ENCODE measurements around the gene RREB1.
A peak's percentile ranks its signal among the peaks of the same experiment; 100 is the strongest.

RREB1 gene

DNA sequence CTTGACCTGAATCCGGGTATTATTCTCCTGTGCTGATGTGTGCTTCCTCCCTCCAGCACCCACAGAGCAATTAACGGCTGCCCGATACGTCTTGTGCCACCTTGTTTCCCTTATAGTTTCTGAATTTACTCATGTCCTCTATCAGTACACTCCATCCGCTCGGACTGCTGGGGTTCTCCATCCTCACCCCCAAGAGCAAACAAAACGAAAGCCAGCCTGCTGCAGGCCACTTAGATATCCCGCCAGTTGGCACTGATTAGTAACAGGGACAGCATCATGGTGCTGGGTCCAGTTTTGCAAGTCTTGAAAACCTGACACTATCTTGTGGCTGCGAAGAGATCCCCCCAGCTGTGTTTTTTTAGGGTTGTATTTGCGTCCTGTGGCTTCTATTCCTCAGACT, 133.4 kb downstream of the RREB1 start:
- DNase-seq (ENCODE audit: low read depth in 1 of 2, low spot score in 1 of 2): no peak

DNA sequence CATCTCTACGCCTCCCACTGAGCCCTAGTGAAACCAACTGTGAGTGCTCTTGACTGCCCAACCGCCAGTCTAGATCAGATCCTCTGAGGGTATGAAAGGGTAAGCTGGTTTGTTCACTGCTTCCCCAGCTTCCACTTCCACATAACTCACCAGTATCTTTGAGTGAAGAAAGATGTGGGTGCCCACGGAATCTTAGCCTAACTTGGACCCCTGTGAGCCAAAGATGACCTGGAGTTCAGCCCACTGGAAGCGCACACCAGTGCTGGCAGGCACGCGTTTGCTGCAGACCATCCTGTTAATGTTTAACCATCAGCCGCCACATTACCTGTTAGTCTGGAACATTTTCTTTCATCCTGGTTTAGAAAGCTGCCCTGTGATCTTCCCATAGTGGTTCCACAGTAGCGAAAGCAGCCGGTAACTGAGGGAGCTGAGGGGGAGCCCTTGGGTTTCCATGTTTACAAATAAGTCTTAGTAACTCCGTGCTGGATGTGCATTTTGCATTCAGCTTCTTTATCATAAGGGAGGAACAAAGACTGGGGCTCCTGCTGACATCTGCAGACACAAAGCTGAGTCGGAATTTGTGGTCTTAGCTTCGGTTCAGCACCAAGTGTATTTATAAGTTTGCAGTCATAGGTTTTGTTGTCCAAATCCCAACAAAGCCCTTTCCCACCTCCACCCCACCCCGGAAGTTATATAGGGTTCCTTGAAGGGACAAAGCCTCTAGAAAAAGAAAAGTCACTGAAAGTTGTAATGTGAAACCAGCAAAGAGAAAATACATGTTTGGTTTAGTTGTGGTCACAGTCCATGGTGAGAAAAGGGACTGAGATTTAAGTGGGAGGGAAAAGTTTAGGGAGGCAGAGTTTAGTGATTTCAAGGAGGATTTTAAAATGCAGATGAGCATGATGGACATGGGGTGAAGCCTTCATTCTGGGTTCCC, 134.2 kb downstream of the RREB1 start:
- no peak for DNase-seq (ENCODE audit: low read depth in 1 of 2, low spot score in 1 of 2)

DNA sequence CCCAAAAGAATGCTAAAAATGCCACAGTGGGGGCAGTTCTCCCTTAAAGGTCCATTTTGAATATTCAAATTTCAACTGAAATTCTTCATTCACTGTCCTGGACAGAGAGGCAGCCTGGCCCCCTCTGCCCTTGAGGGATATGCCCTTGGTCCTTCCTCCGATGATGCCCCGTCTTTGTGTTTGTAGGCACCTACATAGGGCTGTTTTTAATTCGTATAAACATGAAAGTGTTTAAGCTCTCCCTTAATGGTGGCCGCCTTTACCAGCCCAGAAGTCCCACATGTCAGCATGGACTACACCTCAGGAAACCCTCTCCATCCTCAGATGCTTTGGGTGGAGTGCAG, 135.0 kb downstream of the RREB1 start:
- DNase-seq (ENCODE audit: low read depth in 1 of 2, low spot score in 1 of 2): no peak

DNA sequence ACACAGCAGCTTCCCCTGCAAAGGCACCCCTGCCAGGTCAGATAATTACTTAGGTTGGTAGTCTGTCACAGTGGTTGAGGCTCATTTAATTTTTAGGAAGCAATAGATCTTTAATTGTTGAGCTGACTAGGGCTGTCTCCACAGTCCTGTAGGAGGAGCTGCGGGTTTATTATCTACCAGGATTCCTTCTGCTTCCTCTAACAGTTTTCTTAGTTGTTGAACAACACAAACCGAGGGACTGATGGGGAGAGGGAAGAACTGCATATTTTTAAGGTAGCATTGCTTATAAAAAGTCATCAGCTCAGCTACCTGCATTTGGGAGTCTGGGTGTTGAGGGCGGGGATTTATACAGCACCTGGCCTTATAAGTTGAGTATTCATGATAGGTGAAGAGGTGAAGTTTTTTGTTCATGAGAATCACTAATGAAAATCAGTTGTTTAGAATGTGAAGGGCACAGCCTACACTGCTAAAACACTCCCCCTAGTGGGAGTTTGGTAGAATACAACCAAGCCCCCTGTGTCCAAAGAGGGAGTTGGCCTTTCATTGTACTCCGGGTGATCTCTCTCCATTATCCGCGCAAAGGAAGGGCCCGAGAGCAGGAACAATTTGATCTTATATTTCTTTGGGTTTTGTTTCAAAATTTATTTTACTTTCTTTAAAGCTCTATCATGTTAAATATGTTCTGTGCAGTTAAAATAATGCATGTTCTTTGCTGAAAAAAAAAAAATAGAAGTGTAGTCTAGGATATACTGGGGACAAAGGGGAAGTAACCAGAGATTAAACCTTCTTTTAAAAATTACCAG, 135.6 kb downstream of the RREB1 start:
- DNase-seq (ENCODE audit: low read depth in 1 of 2, low spot score in 1 of 2): peak in 1 of 2 donors; percentile 51

DNA sequence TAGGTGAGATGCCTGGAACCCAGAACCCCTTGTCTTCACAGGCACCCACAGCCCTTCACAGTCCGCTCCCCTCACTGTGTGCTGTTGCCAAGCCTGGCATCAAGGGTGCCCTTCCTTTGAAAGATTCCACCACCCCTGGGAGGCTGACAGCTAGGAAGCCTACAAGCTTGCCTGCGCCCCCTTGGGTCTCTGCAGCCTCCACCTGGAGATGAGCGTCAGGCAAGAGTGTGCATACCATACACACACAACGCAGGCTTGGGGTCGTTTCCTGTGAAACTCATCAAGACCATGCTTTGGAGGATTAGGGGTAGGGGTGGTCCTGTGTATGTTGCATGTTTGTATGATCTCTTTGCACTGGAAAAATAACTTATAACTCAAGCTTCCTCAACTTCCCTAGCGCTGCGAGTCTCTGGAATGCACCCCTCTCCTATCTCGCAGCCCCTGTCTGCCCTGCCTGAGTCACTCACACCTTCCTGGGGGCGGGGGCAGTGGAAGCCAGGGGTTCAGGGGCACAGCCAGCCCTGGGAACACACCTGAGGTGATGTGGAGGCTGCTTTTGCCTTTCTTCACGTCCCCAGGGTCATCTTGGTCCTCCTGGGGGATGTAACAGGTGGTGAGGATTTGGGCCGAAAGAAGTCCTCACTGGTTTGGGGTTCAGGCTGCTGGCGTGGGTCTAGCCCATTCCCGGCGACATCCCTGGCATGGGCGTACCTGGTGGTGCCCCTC, 138.1 kb downstream of the RREB1 start:
- no peak for DNase-seq (ENCODE audit: low read depth in 1 of 2, low spot score in 1 of 2)

DNA sequence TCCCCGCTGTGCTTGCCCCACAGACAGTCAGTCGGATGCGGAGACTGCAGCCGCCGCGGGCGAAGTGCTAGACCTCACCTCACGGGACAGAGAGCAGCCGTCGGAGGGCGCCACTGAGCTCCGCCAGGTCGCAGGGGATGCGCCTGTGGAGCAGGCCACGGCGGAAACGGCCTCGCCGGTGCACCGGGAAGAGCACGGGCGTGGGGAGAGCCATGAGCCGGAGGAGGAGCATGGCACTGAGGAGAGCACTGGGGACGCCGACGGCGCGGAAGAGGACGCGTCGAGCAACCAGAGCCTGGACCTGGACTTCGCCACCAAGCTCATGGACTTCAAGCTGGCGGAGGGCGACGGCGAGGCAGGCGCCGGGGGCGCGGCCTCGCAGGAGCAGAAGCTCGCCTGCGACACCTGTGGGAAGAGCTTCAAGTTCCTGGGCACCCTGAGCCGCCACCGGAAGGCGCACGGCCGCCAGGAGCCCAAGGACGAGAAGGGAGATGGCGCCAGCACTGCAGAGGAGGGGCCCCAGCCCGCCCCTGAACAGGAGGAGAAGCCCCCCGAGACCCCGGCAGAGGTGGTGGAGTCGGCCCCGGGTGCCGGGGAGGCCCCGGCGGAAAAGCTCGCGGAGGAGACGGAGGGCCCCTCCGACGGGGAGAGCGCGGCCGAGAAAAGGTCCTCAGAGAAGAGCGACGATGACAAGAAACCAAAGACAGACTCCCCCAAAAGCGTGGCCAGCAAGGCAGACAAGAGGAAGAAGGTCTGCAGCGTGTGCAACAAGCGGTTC, 138.8 kb downstream of the RREB1 start:
- no peak for DNase-seq (ENCODE audit: low read depth in 1 of 2, low spot score in 1 of 2)

DNA sequence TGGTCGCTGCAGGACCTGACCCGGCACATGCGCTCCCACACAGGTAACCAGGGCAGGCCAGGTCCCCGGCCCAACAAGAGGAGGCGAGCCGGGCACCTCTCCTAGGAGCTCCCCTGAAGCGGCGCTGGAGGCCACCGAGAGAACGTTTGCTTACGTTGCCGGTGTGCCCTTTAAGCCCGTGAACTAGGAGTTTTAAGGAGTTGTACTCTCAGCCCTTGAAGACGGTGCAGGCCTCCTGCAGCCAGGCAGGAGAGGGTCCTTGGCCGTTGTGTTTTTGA, 139.4 kb downstream of the RREB1 start:
- no peak for DNase-seq (ENCODE audit: low read depth in 1 of 2, low spot score in 1 of 2)

DNA sequence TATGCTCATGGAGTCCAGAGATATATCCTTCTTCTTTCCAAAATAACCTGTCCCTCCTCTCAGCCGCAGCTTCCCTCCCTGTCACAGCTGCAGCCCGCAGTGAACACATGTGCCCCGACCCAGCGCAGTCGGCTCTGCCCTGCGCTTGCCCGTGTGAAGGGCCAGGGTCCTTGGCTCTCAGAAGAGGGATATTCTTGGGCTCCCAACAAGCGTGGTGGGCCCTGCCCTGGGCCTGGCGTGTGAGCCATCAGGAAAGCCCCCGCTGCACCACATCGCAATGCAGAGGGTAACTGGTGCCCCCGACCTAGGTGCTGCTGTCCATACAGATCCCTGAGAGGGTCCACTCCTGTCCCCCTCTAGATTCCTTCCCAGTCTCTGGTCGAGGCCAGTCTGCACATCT, 140.1 kb downstream of the RREB1 start:
- DNase-seq (ENCODE audit: low read depth in 1 of 2, low spot score in 1 of 2): no peak

DNA sequence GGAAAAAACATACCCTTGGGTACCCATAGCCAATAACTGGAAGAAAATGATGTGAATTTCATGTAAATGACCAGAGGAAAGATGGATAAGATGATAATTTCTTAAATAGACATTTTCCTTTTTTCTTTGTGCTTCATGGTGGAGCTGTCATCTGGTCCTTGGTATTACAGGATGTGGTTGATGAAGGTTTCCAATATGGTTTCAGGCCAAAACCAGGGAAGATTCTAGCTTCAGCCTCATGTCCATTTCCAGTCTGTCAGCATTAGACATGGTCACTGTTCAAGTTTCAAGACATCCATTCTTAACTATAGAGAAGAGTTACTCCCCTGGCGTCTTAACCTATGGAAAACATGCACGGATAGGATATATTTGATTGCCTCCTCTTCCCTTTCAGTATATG, 141.6 kb downstream of the RREB1 start:
- no peak for DNase-seq (ENCODE audit: low read depth in 1 of 2, low spot score in 1 of 2)

DNA sequence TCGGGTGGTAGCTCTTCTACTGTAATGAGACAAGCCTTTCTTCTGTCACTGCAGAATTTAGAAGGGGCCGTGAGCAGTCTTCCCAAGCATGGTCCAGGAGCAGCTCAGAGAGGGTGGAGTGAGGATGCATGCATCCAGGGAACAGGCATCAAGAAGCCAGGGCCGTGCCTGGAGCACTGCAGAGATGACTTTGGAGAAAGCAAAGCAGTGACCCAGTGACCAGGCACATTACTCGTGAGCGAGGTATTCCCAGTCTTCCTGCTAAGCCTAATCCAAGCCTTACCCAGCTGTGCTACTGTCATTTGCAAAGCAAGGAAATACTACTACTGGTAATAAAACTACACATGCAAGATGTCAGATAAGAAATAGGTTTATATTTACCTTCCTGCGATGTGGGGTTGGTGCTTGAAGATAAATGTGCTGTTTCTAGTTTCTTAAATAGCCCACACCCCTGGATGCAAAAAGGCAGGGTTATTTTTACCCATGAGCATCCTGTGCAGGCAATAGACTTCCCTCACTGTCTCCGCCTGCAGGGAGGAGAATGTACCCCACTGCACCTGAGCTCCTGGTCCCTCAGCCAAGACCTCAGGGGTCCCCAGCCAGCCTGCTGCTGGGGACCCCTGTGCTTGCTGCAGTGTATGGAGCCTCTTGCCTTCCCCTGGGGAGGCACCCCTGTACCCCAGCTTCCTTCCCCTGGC, 142.3 kb downstream of the RREB1 start:
- DNase-seq (ENCODE audit: low read depth in 1 of 2, low spot score in 1 of 2): no peak

DNA sequence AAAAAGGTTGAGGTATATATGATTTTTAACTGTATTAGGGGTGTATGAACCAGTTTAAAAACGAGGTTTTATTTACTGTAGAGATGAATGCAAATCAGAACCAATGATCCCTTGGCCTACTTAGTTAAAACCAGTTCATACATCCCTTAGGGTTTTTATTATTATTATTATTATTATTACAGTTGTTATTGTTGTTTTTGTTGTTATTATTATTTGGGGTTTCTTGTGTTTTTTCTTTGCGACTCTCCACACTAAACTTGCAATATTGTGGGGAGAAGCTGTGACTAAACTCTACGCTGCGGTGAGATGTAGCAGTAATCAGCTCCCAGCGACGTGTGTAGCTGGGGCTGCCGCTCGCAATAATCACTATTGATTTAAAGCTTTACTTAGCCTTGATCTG, 143.1 kb downstream of the RREB1 start:
- no peak for DNase-seq (ENCODE audit: low read depth in 1 of 2, low spot score in 1 of 2)

DNA sequence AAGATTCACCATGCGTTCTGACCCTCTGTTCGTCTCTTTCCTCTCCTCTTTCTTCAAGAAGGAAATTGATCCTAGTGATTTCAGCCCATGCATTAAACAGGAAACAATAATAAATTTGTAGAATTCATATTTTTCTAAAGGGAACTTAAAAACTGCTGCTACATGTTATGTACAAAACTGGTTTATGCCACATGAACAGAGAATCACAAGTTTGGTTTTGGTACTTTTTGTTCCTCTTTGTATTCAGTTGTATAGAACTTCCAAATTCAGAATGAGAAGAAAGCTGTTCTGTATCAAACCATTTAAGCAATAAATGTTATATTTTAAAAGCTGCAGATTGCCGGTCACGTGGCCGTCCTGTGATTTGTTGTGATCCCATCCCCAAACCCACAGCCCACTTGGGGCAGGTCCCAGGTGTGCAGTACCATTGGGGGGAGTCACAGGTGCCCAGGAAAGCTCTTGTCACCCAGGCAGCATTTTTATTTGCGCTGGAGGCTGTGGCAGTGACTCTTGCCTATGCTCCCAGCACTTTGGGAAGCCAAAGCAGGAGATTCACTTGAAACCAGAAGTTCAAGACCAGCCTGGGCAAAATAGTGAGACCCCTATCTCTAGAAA, 144.0 kb downstream of the RREB1 start:
- no peak for DNase-seq (ENCODE audit: low read depth in 1 of 2, low spot score in 1 of 2)

DNA sequence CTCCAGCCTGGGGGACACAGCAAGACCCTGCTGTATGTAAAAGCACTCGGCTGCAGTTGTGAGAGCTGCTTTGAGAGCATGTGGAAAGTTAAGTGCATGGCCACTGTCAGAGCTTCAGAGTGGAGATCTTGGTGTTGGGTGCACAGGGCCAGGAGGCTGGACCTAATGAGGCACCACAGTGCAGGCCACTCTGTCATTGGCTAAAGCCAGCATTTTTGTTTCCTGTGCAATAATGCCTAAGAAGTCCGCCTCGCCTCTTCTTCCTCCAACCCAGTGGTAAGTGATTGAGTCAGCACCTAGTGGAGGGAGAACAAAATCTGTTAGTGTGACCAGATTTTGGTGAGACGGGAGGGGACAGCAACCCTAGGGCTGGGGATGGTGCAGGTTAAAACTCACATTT, 144.6 kb downstream of the RREB1 start:
- DNase-seq (ENCODE audit: low read depth in 1 of 2, low spot score in 1 of 2): no peak

DNA sequence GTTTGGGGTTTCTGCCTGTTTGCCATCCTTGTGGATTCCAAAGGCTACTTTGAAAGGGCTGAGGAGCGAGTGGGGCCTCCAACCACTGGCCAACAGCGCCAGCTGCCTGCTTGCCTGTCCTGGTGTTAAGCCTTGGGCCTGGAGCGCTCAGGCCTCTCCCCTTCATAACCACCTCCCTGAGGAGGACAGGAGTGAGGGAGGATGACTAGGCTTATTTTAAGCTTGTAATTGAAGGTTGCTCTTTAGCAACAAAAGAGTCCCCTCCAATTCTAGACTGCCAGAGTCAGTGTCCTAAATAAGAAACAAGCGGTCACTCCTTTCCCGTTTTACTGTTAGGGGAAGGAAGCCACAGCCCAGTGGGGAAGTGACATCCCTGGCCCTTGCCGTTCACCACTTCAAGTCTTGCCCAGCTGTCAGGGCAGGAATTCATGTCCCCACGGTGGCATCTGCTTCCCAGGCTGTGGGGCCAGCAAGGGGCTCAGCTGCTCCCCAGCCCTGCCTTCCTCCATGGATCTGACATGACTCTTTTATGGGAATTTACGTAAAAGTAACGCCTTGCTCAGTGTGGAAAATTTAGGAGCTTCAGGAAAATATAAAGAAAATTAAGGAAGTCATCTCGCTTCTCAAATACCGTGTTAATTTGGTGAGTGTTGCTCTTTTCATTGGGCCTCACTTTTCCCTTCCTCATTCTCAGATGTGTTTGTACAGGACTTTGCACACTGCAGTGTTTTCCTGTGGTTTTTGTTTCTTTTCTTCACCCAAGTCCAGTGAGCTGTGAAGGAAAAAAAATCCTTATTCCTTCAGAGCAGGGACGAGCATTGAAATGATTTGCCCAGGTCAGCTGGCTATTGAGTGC, 147.4 kb downstream of the RREB1 start:
- no peak for DNase-seq (ENCODE audit: low read depth in 1 of 2, low spot score in 1 of 2)

DNA sequence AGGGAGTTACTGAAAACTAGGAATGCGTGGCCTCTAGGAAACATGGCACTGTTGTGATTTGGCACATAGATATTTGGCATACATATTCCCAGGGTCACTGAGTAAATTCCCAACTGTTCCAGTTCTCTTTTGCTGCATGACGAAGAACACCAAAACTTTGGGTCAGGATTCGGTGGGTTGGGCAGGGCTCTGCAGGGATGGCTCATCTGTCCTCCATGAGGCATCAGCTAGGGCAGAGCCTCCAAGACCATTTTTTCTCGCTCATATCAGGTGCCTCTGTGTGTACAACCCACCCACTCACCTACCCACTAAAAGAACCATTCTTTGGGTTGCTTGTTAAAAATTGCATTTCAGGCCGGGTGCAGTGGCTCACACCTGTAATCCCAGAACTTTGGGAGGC, 148.2 kb downstream of the RREB1 start:
- no peak for DNase-seq (ENCODE audit: low read depth in 1 of 2, low spot score in 1 of 2)

DNA sequence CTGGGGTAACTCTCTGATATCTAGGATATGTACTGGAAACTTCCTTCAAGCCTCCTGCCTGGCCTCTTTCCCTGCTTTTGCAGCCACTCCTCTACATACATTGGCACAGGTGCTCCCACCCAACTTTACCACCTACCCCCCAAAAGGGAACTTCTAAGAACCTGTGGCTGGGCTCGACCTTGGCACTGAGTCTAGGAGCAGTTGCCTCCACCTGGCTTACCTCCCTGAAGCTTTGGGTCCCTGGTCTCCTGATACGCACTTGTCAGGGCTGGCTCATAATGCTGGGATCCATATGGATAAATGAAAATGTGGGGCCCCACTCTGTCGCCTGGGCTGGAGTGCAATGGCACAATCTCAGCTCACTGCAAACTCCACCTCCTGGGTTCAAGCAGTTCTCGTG, 149.0 kb downstream of the RREB1 start:
- DNase-seq (ENCODE audit: low read depth in 1 of 2, low spot score in 1 of 2): no peak

DNA sequence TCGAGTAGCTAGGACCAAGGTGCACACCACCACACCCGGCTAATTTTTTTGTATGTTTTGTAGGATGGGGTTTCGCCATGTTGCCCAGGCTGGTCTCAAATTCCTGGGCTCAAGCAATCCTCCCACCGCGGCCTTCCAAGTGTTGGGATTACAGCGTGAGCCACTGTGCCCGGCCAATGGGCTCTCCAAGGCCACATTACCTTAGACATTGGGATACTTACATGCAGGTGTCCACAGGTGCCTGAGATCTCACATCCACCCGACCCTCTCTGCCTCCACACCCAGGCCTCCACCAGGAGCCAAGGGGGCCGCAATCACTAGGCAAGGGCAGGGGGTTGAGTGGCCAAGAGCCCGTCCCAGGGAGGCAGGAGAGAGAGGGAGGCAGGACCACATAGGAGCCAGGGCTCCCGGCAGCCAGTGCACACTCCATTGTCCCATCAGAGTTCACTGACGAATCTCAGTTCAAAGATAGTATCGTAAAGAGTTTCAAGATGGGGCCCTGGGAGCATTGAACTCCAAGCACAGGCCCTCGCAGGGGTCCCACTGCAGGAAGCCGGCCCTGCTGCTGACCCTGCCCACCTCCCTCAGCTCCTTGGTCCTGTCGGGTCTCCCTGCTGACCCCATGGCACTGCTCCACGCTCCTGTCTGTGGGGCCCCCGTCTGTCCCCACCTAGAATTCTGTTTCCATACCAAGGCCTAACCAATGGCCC, 149.9 kb downstream of the RREB1 start:
- DNase-seq (ENCODE audit: low read depth in 1 of 2, low spot score in 1 of 2): no peak

DNA sequence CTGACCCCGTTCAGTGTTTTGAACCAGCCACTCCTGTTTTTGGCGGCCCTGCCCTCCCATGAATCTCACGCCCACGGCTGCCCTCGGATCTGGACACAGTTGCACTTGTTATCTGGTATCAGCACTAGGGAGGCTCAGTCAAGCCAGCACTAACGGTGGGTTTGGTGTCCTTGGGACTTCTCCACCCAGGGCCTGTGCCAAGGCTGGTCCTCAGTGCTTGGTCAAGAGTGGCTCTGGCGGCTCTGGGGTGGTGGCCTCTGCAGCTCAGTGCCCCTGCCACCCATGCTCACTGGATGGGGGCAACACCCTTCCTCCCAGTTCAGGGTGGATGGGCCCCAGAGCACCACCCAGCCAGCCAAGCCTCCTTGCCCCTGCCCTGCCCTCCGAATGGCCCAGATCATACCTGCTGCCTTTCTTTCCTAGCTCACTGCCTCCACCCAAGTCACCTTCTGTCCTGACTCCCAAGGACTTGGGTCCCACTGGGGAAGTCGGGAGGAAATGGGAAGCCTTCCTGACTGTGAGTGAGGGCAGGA, 150.5 kb downstream of the RREB1 start:
- DNase-seq (ENCODE audit: low read depth in 1 of 2, low spot score in 1 of 2): no peak

Data from activated CD4-positive, alpha-beta T cell treated with anti-CD3 and anti-CD28 coated beads, Interleukin-2, amount 50 U/mL, for 24 hours (primary cell).